ENCODE measurements around the gene GMFB.
"Not testable (repeated sequence)": the region's sequence is repeated elsewhere in the genome, so short reads cannot be mapped to it uniquely, and the experiment has no call there.

The GMFB gene

DNA sequence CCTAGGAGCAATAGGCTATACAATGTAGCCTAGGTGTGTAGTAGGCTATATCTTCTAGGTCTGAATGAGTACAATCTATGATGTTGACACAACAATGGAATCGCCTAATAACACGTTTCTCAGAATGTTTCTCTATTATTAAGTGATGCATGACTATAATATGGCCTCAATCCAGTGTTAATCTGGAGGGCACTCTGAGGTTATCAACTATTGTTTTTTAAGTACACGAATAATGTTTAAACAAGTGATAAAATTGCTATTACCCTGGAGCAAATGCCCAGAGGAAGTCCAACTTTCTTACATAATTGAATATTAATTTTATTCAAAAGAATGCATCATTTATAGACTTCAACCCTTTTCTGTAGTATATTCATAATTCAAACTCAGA, 31.2 kb downstream of the GMFB start:
- no peaks in the 10 kb centered on the region for H3K27me3 Mint-ChIP-seq

DNA sequence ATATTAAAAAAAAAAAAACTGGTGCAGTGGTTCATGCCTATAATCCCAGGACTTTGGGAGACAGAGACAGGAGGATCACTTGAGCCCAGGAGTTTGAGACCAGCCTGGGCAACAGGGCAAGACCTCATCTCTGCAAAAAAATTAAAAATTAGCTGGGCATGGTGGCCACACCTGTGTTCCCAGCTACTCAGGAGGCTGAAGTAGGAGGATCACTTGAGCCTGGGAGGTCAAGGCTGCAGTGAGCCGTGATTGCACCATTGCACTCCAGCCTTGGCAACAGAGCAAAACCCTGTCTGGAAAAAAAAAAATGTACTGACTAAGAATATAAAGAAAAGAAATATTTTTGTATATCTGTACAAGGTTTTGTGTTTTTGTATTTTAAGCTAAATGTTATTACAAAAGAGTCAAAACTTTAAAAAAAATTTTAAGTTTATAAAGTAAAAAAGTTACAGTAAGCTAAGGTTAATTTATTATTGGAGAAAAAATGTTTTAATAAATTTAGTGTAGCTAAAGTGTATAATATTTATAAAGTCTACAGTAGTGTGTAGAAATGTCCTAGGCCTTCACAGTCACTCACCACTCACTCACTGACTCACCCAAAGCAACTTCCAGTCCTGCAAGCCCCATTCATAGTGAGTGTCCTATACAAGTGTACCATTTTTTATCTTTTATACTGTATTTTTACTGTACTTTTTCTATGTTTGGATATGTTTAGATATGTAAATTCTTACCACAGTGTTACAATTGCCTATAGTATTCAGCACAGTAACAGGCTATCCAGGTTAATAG, 31.8 kb downstream of the GMFB start:
- not testable (repeated sequence) for H3K27ac Mint-ChIP-seq; H3K27me3 Mint-ChIP-seq; H3K4me1 Mint-ChIP-seq (ENCODE audit: low read depth); H3K36me3 Mint-ChIP-seq (ENCODE audit: low read depth); H3K9me3 Mint-ChIP-seq; H3K4me3 Mint-ChIP-seq

More for the DNA sequence above, 31.2 kb downstream of the GMFB start:
- H3K4me3 Mint-ChIP-seq, result no peak overlapping the region
- no peaks in the 10 kb centered on the region for H3K36me3 Mint-ChIP-seq (ENCODE audit: low read depth)
- peaks cover 11% of the 10 kb centered on the region for H3K4me1 Mint-ChIP-seq (ENCODE audit: low read depth)
- H3K9me3 Mint-ChIP-seq, result peaks cover 7% of the 10 kb centered on the region
- no peak overlapping the region for H3K27ac Mint-ChIP-seq

DNA sequence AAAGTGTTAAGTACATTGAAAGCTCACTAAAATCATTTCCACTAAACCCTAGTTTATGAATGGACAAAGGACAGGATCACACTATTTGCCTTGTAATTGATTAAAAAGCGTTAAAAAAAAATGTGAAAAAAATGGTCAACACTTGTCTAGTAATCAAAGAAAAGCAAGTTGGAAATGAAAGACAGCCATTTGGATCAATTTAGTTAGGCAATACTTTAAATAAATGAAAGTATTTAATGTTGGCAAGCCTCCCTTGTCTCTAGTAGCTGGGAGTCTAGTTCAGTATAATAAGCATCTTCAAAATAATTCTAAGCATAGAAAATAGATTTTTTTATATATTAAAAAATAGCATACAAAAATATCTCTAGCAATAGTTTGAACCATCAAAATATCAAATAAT, 33.4 kb downstream of the GMFB start:
- Mint-ChIP-seq H3K36me3 (ENCODE audit: low read depth) (no peaks in the 10 kb centered on the region), H3K9me3 (peaks cover 7% of the 10 kb centered on the region), H3K27me3 (no peaks in the 10 kb centered on the region), H3K27ac (no peak overlapping the region), H3K4me1 (ENCODE audit: low read depth) (peaks cover 7% of the 10 kb centered on the region), H3K4me3 (no peak overlapping the region)

DNA sequence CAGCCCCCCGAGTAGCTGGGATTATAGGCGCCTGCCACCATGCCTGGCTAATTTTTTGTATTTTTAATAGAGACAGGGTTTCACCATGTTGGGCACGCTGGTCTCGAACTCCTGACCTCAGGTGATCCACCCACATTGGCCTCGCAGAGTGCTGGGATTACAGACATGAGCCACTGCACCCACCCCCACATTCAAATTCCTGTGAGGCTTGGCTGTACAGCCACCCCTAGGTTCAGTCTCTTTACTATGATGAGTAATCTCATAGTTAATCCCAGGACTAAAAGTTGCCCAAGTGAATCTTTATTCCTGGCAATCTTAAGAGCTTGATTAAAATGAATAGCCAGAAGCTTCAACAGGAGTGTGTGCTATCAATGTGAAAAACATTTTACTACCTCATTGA, 34.8 kb downstream of the GMFB start:
- peaks cover 16% of the 10 kb centered on the region for H3K4me1 Mint-ChIP-seq (ENCODE audit: low read depth)

DNA sequence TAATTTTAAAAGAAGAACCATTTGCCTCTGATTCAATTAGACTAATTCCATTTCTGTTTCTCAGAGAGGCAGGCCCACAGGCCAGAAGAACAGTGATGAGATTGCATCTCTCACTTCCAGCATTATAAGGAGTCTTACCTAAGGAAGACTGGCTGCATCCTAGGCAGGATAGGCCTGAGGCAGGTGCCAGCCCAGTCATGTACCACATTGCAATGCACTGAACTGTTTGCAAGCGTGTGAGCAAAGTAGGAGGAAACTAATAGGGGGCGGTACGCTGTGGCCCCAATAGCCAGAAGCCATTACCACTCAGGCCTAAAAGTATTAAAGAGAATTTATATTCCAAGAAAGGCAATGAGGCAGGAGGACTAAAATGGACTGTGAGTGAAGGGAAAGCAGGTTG, 35.5 kb downstream of the GMFB start:
- Mint-ChIP-seq H3K27ac (no peak overlapping the region), H3K27me3 (no peaks in the 10 kb centered on the region), H3K4me3 (no peak overlapping the region), H3K4me1 (ENCODE audit: low read depth) (peaks cover 22% of the 10 kb centered on the region), H3K9me3 (no peaks in the 10 kb centered on the region), H3K36me3 (ENCODE audit: low read depth) (no peaks in the 10 kb centered on the region)

More for the DNA sequence above, 34.8 kb downstream of the GMFB start:
- not testable (repeated sequence) for H3K27ac Mint-ChIP-seq; H3K36me3 Mint-ChIP-seq (ENCODE audit: low read depth); H3K9me3 Mint-ChIP-seq; H3K27me3 Mint-ChIP-seq; H3K4me3 Mint-ChIP-seq

DNA sequence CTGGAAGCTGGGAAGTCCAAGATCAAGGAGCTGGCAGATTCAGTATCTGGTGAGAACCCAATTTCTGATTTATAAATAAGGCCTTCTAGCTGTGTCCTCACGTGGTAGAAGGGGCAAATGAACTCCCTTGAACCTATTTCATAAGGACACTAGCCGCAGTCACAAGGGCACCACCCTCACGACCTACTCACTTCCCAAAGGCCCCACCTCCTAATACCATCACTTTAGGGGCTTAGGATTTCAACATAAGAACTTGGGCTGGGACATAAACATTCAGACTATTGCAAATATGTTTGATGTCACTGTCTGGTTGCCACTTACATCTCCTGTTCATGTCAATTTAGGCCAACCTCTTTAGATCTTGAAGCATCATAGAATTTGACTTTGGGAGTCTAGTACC, 36.8 kb downstream of the GMFB start:
- Mint-ChIP-seq H3K36me3 (ENCODE audit: low read depth) (no peaks in the 10 kb centered on the region), H3K27ac (no peak overlapping the region), H3K4me3 (no peak overlapping the region), H3K27me3 (no peaks in the 10 kb centered on the region), H3K9me3 (no peaks in the 10 kb centered on the region), H3K4me1 (ENCODE audit: low read depth) (peaks cover 31% of the 10 kb centered on the region)

DNA sequence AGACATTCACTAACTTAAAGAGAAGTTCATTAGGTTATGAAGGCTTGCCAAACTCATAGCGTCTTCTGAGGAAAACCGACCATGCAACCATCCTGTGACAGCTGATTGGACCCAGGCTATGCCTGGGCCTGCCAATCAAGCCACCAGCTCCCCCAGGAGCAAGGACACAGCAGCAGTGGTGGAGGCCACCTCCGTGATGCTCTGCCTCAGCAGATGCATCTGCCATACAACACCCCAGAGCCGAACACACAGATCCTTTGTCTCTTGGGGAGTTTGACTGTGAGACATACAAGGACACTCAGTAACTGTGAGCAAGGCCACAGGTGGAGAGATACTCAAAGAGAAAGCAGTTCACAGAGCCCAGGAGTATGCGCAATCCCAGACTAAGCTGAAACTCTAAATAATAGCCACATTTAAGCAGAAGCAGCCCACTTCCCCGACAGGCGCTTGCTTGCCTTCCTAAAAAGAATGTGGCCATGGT, 37.6 kb downstream of the GMFB start:
- Mint-ChIP-seq H3K27me3 (peaks cover 3% of the 10 kb centered on the region), H3K36me3 (ENCODE audit: low read depth) (no peaks in the 10 kb centered on the region), H3K4me1 (ENCODE audit: low read depth) (peaks cover 37% of the 10 kb centered on the region), H3K4me3 (no peak overlapping the region), H3K27ac (peak overlapping the region; percentile 16), H3K9me3 (no peaks in the 10 kb centered on the region)

DNA sequence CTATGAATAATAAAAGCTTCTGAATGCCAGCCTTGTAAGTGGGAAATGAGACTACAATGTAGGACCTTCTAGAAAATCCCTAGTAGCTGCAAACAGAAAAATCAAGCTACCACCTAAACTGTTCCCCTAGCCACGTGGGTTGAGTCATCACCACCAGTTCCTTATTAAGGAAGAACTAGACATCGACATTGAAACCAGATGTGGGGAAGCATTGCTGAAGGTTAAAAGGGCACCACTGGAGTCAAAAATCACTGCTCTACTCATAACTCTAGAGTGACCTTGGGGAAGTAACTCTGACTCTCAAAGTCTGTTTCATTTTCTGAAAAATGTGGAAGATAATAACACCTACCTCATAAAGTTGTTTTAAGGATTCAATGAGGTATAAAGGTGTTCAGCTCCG, 38.2 kb downstream of the GMFB start:
- Mint-ChIP-seq H3K36me3 (ENCODE audit: low read depth) (no peaks in the 10 kb centered on the region), H3K4me3 (no peak overlapping the region), H3K27me3 (peaks cover 3% of the 10 kb centered on the region), H3K9me3 (no peaks in the 10 kb centered on the region), H3K27ac (peak overlapping the region; percentile 16), H3K4me1 (ENCODE audit: low read depth) (peaks cover 37% of the 10 kb centered on the region)

DNA sequence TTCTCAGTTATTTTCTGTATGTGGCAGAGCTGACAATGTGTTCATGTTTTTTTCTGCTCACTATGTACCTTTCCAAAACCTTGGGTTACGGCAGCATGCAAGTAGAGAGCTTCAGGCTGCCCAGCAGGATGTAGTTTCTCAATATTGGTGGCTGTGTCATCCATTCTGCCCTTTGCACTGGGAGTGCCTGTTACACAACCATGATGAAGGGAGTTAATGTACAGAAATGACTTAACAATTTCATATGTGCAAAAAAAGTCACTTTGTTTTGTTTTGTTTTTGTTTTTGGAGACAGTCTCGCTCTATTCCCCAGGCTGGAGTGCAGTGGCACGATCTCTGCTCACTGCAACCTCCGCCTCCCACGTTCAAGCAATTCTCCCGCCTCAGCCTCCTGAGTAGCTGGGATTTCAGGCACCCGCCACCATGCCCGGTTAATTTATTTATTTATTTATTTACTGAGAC, 41.5 kb downstream of the GMFB start:
- Mint-ChIP-seq H3K9me3 (no peaks in the 10 kb centered on the region), H3K36me3 (ENCODE audit: low read depth) (no peaks in the 10 kb centered on the region), H3K27ac (no peak overlapping the region), H3K4me3 (no peak overlapping the region), H3K4me1 (ENCODE audit: low read depth) (peaks cover 38% of the 10 kb centered on the region), H3K27me3 (peaks cover 7% of the 10 kb centered on the region)

DNA sequence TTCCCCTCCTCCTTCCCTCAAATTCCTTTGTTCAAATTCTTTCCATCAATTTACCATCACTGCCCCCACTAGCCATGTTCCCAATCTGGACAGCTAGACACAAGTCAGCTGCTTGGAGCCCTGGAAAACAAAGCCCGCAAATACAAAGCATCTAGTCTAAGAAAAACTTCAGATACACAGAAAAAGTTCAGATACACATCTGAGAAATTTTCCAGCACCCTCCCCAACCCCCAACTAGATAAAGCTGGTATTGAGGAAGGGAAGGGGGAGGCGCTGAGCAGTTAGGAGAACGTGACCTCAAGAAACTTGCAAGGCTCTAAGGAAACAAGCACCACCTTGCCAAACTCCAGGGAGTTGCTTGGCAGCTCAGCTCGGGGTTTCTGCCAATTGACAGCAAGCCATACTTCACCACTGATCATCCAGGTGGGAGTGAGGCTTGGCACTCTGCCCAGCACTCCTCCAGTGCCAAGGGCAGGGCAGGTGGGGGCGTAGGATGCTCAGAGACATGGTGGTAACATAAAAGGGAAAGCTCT, 42.6 kb downstream of the GMFB start:
- H3K9me3 Mint-ChIP-seq, result no peaks in the 10 kb centered on the region
- H3K27ac Mint-ChIP-seq, result no peak overlapping the region
- H3K36me3 Mint-ChIP-seq (ENCODE audit: low read depth), result no peaks in the 10 kb centered on the region
- peaks cover 48% of the 10 kb centered on the region for H3K4me1 Mint-ChIP-seq (ENCODE audit: low read depth)
- H3K27me3 Mint-ChIP-seq, result peaks cover 7% of the 10 kb centered on the region
- no peak overlapping the region for H3K4me3 Mint-ChIP-seq

DNA sequence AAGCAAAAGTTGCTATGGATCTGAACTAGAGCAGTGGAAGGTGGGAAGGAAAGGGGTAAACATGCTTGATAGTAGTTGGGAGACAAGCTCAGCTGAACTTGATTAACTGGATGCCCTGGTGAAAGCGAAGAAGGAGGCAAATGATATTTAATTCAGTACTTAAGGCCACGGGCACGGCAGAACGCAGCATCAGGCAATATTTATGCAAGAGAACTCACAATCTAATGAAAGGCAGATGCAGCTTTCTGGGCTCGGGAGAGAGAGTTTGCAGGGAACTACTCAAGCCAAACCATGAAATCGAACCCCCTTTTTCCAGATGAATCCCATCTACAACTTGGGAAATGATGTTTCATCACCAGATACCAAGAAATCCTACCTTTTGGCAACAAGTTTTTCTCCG, 44.1 kb downstream of the GMFB start:
- peaks cover 10% of the 10 kb centered on the region for H3K36me3 Mint-ChIP-seq (ENCODE audit: low read depth)
- peaks cover 45% of the 10 kb centered on the region for H3K4me1 Mint-ChIP-seq (ENCODE audit: low read depth)
- no peak overlapping the region for H3K27ac Mint-ChIP-seq
- no peak overlapping the region for H3K4me3 Mint-ChIP-seq
- H3K27me3 Mint-ChIP-seq, result peaks cover 7% of the 10 kb centered on the region
- no peaks in the 10 kb centered on the region for H3K9me3 Mint-ChIP-seq

DNA sequence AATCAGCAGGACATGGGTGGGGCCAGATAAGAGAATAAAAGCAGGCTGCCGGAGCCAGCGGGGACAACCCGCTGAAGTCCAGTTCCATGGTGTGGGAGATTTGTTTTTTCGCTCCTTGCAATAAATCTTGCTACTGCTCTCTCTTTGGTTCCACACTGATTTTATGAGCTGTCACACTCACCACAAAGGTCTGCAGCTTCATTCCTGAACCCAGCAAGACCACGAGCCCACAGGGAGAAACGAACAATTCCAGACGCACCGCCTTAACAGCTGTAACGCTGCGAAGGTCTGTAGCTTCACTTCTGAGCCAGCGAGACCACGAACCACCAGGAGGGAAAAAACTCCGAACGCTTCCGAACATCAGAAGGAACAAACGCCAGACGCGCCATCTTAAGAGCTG, 44.8 kb downstream of the GMFB start:
- no peak overlapping the region for H3K4me3 Mint-ChIP-seq
- H3K4me1 Mint-ChIP-seq (ENCODE audit: low read depth), result peaks cover 49% of the 10 kb centered on the region
- H3K27me3 Mint-ChIP-seq, result peaks cover 7% of the 10 kb centered on the region
- no peak overlapping the region for H3K27ac Mint-ChIP-seq
- H3K9me3 Mint-ChIP-seq, result no peaks in the 10 kb centered on the region
- peaks cover 13% of the 10 kb centered on the region for H3K36me3 Mint-ChIP-seq (ENCODE audit: low read depth)

DNA sequence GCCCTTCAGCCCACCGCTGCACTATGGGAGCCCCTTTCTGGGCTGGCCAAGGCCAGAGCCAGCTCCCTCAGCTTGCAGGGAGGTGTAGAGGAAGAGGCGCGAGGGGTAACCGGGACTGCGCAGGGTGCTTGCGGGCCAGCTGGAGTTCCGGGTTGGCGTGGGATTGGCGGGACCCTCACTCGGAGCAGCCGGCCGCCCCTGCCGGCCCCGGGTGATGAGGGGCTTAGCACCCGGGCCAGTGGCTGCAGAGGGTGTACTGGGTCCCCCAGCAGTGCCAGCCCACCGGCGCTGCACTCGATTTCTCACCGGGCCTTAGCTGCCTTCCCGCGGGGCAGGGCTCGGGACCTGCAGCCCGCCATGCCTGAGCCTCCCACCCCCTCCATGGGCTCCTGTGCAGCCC, 45.8 kb downstream of the GMFB start:
- H3K9me3 Mint-ChIP-seq, H3K27ac Mint-ChIP-seq, H3K4me3 Mint-ChIP-seq, H3K27me3 Mint-ChIP-seq: not testable (repeated sequence)
- peaks cover 19% of the 10 kb centered on the region for H3K36me3 Mint-ChIP-seq (ENCODE audit: low read depth)
- peaks cover 50% of the 10 kb centered on the region for H3K4me1 Mint-ChIP-seq (ENCODE audit: low read depth)

DNA sequence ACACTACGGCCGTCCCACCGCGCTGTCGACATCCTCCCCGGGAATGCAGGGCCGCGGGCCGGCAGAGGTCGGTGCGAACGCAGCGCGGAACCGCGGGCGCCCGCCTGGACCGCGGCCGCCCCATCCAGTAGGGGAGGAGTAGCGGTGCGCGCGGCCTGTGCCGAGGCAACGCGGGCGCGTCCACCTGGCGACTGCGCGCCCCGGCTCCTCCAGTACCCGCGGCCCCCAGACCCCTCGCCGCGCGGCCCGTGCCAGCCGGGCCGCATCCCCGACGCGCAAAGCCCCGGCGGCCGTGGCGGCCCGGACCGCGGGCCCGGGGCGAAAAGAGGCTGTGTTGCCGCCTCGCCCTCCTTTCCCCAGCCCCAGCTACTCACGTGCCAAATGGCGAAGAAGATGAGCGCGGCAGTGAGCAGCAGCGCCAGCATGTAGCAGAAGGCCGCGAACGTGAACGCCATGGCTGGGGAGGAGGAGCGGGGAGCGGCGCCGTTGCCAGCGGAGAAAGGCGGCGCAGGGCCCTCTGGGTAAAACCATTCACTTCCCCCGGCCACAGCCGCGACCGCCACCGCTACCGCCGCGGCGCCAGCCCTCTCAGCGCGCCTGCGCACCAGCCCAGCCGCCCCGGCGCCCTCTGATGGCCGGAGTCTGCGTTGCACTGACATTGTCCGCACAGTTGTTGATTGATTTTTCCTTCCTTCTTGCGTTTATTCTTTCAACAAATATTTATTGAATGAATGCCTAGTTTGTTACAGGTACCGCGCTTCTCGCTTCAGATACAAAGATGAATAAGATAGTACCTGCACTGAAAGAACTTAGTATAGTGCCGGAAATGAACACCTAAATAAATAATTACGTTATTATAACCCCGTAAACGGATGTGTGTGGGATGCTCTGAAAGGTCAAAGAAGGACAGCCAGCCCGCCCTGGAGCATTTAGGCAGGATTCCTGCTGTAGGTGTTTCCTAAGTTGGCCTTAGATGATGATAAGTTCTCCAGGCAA, 47.6 kb downstream of the GMFB start, which contains the start of gene CNIH1:
TSS of gene CNIH1 (minus strand) at position 502 of the 996 bp plus-strand sequence. CDS start at position 455, 47 bp downstream.
- Mint-ChIP-seq H3K27me3 (peaks cover 4% of the 10 kb centered on the region), H3K4me1 (ENCODE audit: low read depth) (peaks cover 56% of the 10 kb centered on the region), H3K36me3 (ENCODE audit: low read depth) (peaks cover 25% of the 10 kb centered on the region), H3K9me3 (no peaks in the 10 kb centered on the region), H3K4me3 (peak within 1 kb of the TSS; percentile 99), H3K27ac (peak within 1 kb of the TSS; percentile 93)

DNA sequence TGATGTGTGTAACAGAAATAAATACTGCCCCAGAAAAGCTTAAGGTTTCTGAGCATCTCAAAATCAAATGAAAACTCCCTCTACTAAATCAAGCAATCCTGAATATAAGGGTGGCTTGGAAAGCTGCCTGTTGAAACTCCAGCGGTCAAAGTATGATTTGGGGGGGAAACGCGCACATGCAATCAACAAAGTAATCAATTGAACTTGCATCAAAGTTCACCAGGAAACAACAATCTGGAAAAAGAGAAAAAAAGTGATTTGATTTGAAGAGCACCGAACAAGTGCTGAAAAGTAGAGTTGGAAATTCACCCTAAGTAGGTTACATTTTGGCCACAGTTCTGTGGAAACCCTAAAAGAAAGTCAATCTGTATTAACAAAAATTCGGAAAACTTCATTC, 48.3 kb downstream of the GMFB start:
- peaks cover 63% of the 10 kb centered on the region for H3K4me1 Mint-ChIP-seq (ENCODE audit: low read depth)
- H3K36me3 Mint-ChIP-seq (ENCODE audit: low read depth), result peaks cover 31% of the 10 kb centered on the region
- peaks cover 4% of the 10 kb centered on the region for H3K27me3 Mint-ChIP-seq
- peak overlapping the region; percentile 93 for H3K27ac Mint-ChIP-seq
- peak overlapping the region; percentile 99 for H3K4me3 Mint-ChIP-seq
- H3K9me3 Mint-ChIP-seq, result no peaks in the 10 kb centered on the region

All from stimulated activated naive CD8-positive, alpha-beta T cell treated with anti-CD3 and anti-CD28 coated beads, Interleukin-15, Interleukin-2, amounts not matched to agents 100 ng/mL and 50 ng/mL, for 24 hours (primary cell).